ENCODE results near the gene SLC4A4. TPM values are rescaled to one million over a fixed set of nuclear protein-coding genes. Genes with fewer than 3 reads are reported as not detected.

SLC4A4 gene
- total RNA-seq, 1 donor from 2014 or later = 28.5 TPM

- TF ChIP-seq CTCF (IDR thresholded peaks at IDR 0.05) = no peak
- H3K27ac ChIP-seq = no peak overlapping the region
- intact Hi-C loops (cut with DNase I) = no loop called here
- H3K4me1 ChIP-seq = no peaks in the 10 kb centered on the region
- DNase-seq (no peak), ATAC-seq (no peak)
- no peaks in the 10 kb centered on the region for H3K36me3 ChIP-seq
- no peaks in the 10 kb centered on the region for H3K27me3 ChIP-seq
- no peak overlapping the region for H3K4me3 ChIP-seq
- H3K9me3 ChIP-seq = no peaks in the 10 kb centered on the region
Observed at GRCh38 chr4:71524756-71525155, 185.9 kb downstream of the SLC4A4 start.

GRCh38 chr4:71526637-71527406 is 188.0 kb downstream of the SLC4A4 start:
- H3K4me3 ChIP-seq = no peak overlapping the region
- no peak overlapping the region for H3K27ac ChIP-seq
- DNase-seq (no peak), ATAC-seq (no peak)
- no peaks in the 10 kb centered on the region for H3K4me1 ChIP-seq
- H3K27me3 ChIP-seq = no peaks in the 10 kb centered on the region
- TF ChIP-seq CTCF (IDR thresholded peaks at IDR 0.05) = no peak
- no peaks in the 10 kb centered on the region for H3K36me3 ChIP-seq
- H3K9me3 ChIP-seq = no peaks in the 10 kb centered on the region
- intact Hi-C loops (cut with DNase I) = no loop called here

- Histone ChIP-seq H3K4me3 (no peak overlapping the region), H3K9me3 (no peaks in the 10 kb centered on the region), H3K27ac (no peak overlapping the region), H3K36me3 (no peaks in the 10 kb centered on the region), H3K27me3 (no peaks in the 10 kb centered on the region), H3K4me1 (no peaks in the 10 kb centered on the region)
- ATAC-seq (no peak), DNase-seq (no peak)
- no peak for TF ChIP-seq CTCF (IDR thresholded peaks at IDR 0.05)
- intact Hi-C loops (cut with DNase I) = no loop called here
Observed at GRCh38 chr4:71532407-71532806, 193.6 kb downstream of the SLC4A4 start.

GRCh38 chr4:71533121-71533520 is 194.3 kb downstream of the SLC4A4 start:
- H3K27ac ChIP-seq = no peak overlapping the region
- H3K36me3 ChIP-seq = no peaks in the 10 kb centered on the region
- TF ChIP-seq CTCF (IDR thresholded peaks at IDR 0.05) = no peak
- ATAC-seq = no peak
- no peaks in the 10 kb centered on the region for H3K9me3 ChIP-seq
- H3K4me1 ChIP-seq = no peaks in the 10 kb centered on the region
- no peaks in the 10 kb centered on the region for H3K27me3 ChIP-seq
- no peak overlapping the region for H3K4me3 ChIP-seq
- intact Hi-C loops (cut with DNase I) = no loop called here
- DNase-seq = no peak

- intact Hi-C loops (cut with DNase I) = no loop called here
Observed at GRCh38 chr4:71537551-71538065, 198.8 kb downstream of the SLC4A4 start.

More at GRCh38 chr4:71537551-71538065, 198.8 kb downstream of the SLC4A4 start:
- H3K36me3 ChIP-seq = no peaks in the 10 kb centered on the region
- no peaks in the 10 kb centered on the region for H3K4me1 ChIP-seq
- no peak for TF ChIP-seq CTCF (IDR thresholded peaks at IDR 0.05)
- H3K9me3 ChIP-seq = no peaks in the 10 kb centered on the region
- no peak for DNase-seq
- H3K27me3 ChIP-seq = no peaks in the 10 kb centered on the region
- ATAC-seq = no peak
- H3K27ac ChIP-seq = no peak overlapping the region
- H3K4me3 ChIP-seq = no peak overlapping the region
